ENCODE measurements around the gene MICAL1.

The MICAL1 gene

DNA sequence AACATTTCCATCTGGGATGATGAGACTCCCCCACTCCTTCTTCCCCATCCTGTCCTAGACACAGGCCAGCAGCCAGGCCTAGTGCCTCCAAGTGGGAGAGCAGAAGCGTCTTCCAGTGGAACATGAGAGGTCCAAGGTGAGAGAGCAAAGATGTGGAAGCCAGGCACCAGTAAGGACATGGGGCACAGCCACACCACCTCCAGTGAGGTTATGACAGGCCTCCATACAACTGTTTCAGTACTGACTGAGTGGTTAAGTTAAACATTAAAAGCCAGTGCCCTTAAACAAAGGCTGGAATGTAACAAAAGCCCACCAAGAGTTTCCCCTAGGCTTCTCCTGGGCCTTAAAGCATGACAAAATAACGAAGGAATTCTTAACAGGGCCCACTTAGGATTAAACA lies 22.2 kb upstream of the MICAL1 start (continued):
- TF ChIP-seq ZNF133 (tag by site-specific recombination; IDR thresholded peaks at IDR 0.05) (no peak), KLF9 (tag by site-specific recombination; IDR thresholded peaks at IDR 0.05; ENCODE audit: low read depth) (no peak)

DNA sequence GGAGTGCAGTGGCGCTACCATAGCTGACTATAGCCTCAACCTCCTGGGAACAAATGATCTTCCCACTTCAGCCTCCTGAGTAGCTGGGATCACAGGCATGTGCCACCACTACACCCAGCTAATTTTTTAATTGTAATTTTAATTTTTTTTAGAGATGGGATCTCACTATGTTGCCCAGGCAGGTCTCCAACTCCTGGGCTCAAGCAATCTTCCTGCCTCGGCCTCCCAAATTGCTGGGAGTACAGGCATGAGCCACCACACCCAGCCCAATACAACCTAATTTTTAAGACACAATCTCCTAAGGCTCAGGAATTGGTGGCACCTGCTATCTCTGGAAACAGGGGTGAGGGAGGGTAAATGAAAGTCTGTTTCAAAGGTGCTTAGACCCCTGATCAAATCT lies 21.6 kb upstream of the MICAL1 start:
- POLR2A ChIA-PET = no interaction called here
- Histone ChIP-seq H3K27ac (ENCODE audit: extremely low read depth, low read depth, low read length) (no peak overlapping the region), H3K36me3 (ENCODE audit: control insufficient read depth in 2 of 2, insufficient read depth in 1 of 2, low read length in 2 of 2) (peaks cover 27 to 90% of the 10 kb centered on the region in 2 experiments; a peak in 2 of 3 replicates), H3K9me3 (ENCODE audit: control insufficient read depth, insufficient read depth, low read depth, low read length) (no peaks in the 10 kb centered on the region), H3K4me1 (ENCODE audit: control insufficient read depth, insufficient read depth, low read length) (0 out of 2 replicates have a peak, but pooled peaks cover 3% of the 10 kb centered on the region), H3K4me3 (ENCODE audit: low read depth, low read length) (no peak overlapping the region)
- TF ChIP-seq, protein P1, sequence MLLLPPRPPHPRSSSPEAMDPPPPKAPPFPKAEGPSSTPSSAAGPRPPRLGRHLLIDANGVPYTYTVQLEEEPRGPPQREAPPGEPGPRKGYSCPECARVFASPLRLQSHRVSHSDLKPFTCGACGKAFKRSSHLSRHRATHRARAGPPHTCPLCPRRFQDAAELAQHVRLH (tag by site-specific recombination; IDR thresholded peaks at IDR 0.05) = no peak
- TF ChIP-seq, protein P2, sequence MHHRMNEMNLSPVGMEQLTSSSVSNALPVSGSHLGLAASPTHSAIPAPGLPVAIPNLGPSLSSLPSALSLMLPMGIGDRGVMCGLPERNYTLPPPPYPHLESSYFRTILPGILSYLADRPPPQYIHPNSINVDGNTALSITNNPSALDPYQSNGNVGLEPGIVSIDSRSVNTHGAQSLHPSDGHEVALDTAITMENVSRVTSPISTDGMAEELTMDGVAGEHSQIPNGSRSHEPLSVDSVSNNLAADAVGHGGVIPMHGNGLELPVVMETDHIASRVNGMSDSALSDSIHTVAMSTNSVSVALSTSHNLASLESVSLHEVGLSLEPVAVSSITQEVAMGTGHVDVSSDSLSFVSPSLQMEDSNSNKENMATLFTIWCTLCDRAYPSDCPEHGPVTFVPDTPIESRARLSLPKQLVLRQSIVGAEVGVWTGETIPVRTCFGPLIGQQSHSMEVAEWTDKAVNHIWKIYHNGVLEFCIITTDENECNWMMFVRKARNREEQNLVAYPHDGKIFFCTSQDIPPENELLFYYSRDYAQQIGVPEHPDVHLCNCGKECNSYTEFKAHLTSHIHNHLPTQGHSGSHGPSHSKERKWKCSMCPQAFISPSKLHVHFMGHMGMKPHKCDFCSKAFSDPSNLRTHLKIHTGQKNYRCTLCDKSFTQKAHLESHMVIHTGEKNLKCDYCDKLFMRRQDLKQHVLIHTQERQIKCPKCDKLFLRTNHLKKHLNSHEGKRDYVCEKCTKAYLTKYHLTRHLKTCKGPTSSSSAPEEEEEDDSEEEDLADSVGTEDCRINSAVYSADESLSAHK (tag by site-specific recombination; IDR thresholded peaks at IDR 0.05) = 0 out of 2 replicates have a peak, but pooled peaks have one; percentile 25
- TF ChIP-seq ZNF121 (tag by site-specific recombination; IDR thresholded peaks at IDR 0.05) = peak; percentile 86
- TF ChIP-seq ZNF707 (tag by site-specific recombination; IDR thresholded peaks at IDR 0.05) = no peak
- CTCF ChIA-PET = interaction anchor here (0.9 kb wide), 1 partner anchor 35 kb away, joined by 3 read pairs; no protein-coding TSS in a partner anchor

DNA sequence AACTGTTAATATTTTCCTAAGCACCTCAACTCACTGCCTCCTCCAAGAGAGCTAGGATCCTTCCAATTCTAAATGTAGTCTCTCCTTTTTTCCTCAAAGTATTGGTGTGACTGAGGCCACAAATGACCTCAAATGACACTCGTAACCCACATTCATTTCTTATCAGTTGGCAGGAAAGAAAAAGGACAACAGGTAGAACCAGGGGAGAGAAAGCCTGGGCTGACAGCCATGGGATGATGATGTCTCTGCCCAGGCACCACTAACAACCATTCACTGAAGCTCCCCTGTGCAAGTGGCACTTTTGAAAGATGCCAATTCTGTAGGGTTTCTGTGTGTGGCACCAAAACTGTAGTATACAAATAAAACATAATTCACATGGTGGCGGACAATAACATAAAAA lies 20.1 kb upstream of the MICAL1 start:
- Histone ChIP-seq H3K36me3 (ENCODE audit: control insufficient read depth in 2 of 2, insufficient read depth in 1 of 2, low read length in 2 of 2) (peaks cover 30 to 92% of the 10 kb centered on the region in 2 experiments), H3K4me3 (ENCODE audit: low read depth, low read length) (no peak overlapping the region), H3K9me3 (ENCODE audit: control insufficient read depth, insufficient read depth, low read depth, low read length) (no peaks in the 10 kb centered on the region), H3K27ac (ENCODE audit: extremely low read depth, low read depth, low read length) (no peak overlapping the region), H3K4me1 (ENCODE audit: control insufficient read depth, insufficient read depth, low read length) (0 out of 2 replicates have a peak, but pooled peaks cover 3% of the 10 kb centered on the region)
- ChIA-PET POLR2A (no interaction called here), CTCF (interaction anchor here (0.5 to 0.7 kb wide), 3 partner anchors 23 to 394 kb away, joined by 3 read pairs; no protein-coding TSS in a partner anchor)
- TF ChIP-seq ZFP41 (tag by site-specific recombination; IDR thresholded peaks at IDR 0.05; ENCODE audit: borderline replicate concordance) (no peak), SCRT2 (tag by site-specific recombination; IDR thresholded peaks at IDR 0.05) (peak; percentile 60; the same call in 1 of the 2 replicates), WT1 (tag by site-specific recombination; IDR thresholded peaks at IDR 0.05) (no peak)

DNA sequence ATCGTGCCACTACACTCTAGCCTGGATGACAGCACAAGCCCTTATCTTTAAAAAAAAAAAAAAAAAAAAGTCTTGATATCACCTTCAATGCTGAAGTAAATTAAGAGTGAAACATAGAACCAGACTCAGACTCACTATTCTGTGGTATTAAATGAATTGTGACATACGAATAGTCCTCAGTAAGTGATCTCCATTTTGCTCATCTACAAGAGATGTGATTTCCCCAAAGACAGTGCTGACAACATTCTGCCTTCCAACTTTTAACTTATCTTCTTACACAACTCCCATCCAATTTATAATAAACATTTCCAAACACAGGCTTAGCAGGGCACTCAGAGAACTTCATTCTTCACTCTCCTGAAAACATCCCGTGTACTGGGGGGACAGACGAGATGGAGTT lies 19.4 kb upstream of the MICAL1 start:
- POLR2A ChIA-PET = no interaction called here
- TF ChIP-seq, protein P3, sequence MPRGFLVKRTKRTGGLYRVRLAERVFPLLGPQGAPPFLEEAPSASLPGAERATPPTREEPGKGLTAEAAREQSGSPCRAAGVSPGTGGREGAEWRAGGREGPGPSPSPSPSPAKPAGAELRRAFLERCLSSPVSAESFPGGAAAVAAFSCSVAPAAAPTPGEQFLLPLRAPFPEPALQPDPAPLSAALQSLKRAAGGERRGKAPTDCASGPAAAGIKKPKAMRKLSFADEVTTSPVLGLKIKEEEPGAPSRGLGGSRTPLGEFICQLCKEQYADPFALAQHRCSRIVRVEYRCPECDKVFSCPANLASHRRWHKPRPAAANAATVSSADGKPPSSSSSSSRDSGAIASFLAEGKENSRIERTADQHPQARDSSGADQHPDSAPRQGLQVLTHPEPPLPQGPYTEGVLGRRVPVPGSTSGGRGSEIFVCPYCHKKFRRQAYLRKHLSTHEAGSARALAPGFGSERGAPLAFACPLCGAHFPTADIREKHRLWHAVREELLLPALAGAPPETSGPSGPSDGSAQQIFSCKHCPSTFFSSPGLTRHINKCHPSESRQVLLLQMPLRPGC (tag by site-specific recombination; IDR thresholded peaks at IDR 0.05) = no peak
- TF ChIP-seq ZNF404 (tag by site-specific recombination; IDR thresholded peaks at IDR 0.05) = no peak
- TF ChIP-seq ZBTB8A (tag by site-specific recombination; IDR thresholded peaks at IDR 0.05) = no peak
- TF ChIP-seq GLI2 (tag by site-specific recombination; IDR thresholded peaks at IDR 0.05; ENCODE audit: borderline replicate concordance, low read depth) = no peak
- TF ChIP-seq ZNF266 (tag by site-specific recombination; IDR thresholded peaks at IDR 0.05; ENCODE audit: low read depth) = no peak
- TF ChIP-seq ZNF157 (tag by site-specific recombination; IDR thresholded peaks at IDR 0.05) = no peak
- TF ChIP-seq ZNF146 (tag by site-specific recombination; IDR thresholded peaks at IDR 0.05) = no peak
- TF ChIP-seq ZNF239 (tag by site-specific recombination; IDR thresholded peaks at IDR 0.05) = no peak
- no peak for TF ChIP-seq PRDM1 (tag by site-specific recombination; IDR thresholded peaks at IDR 0.05)
- TF ChIP-seq, protein P4, sequence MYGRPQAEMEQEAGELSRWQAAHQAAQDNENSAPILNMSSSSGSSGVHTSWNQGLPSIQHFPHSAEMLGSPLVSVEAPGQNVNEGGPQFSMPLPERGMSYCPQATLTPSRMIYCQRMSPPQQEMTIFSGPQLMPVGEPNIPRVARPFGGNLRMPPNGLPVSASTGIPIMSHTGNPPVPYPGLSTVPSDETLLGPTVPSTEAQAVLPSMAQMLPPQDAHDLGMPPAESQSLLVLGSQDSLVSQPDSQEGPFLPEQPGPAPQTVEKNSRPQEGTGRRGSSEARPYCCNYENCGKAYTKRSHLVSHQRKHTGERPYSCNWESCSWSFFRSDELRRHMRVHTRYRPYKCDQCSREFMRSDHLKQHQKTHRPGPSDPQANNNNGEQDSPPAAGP (tag by site-specific recombination; IDR thresholded peaks at IDR 0.05) = no peak
- TF ChIP-seq ZNF707 (tag by site-specific recombination; IDR thresholded peaks at IDR 0.05) = no peak
- no peak for TF ChIP-seq ZNF837 (tag by site-specific recombination; IDR thresholded peaks at IDR 0.05)
- no peak for TF ChIP-seq SP3 (tag by site-specific recombination; IDR thresholded peaks at IDR 0.05)
- no peak for TF ChIP-seq OVOL3 (tag by site-specific recombination; IDR thresholded peaks at IDR 0.05)
- TF ChIP-seq ZNF529 (tag by site-specific recombination; IDR thresholded peaks at IDR 0.05; ENCODE audit: insufficient replicate concordance) = no peak
- TF ChIP-seq, protein P5, sequence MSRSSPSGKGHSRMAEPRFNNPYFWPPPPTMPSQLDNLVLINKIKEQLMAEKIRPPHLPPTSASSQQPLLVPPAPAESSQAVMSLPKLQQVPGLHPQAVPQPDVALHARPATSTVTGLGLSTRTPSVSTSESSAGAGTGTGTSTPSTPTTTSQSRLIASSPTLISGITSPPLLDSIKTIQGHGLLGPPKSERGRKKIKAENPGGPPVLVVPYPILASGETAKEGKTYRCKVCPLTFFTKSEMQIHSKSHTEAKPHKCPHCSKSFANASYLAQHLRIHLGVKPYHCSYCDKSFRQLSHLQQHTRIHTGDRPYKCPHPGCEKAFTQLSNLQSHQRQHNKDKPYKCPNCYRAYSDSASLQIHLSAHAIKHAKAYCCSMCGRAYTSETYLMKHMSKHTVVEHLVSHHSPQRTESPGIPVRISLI (tag by site-specific recombination; IDR thresholded peaks at IDR 0.05) = no peak
- TF ChIP-seq ZNF223 (tag by site-specific recombination; IDR thresholded peaks at IDR 0.05) = no peak
- Histone ChIP-seq H3K4me3 (ENCODE audit: low read depth, low read length) (no peak overlapping the region), H3K9me3 (ENCODE audit: control insufficient read depth, insufficient read depth, low read depth, low read length) (no peaks in the 10 kb centered on the region), H3K27ac (ENCODE audit: extremely low read depth, low read depth, low read length) (no peak overlapping the region), H3K36me3 (ENCODE audit: control insufficient read depth in 2 of 2, insufficient read depth in 1 of 2, low read length in 2 of 2) (peaks cover 30 to 92% of the 10 kb centered on the region in 2 experiments), H3K4me1 (ENCODE audit: control insufficient read depth, insufficient read depth, low read length) (0 out of 2 replicates have a peak, but pooled peaks cover 3% of the 10 kb centered on the region)
- CTCF ChIA-PET = no interaction called here
